ENCODE data around the gene SOX13.

The SOX13 gene

GRCh38 chr1:204065174-204065985 is 7.5 kb upstream of the SOX13 start:
- DNase-seq, result no peak

GRCh38 chr1:204065986-204066300 is 7.0 kb upstream of the SOX13 start:
- no peak for DNase-seq

GRCh38 chr1:204067935-204068334 is 5.0 kb upstream of the SOX13 start:
- DNase-seq, result no peak

- DNase-seq, result no peak
These were observed 3.0 kb upstream of the SOX13 start for GRCh38 chr1:204069887-204070286.

- DNase-seq, result no peak
These were observed 2.0 kb upstream of the SOX13 start for GRCh38 chr1:204070895-204071294.

- no peak for DNase-seq
These were observed 940 bp downstream of the SOX13 start for GRCh38 chr1:204073837-204074273.

- no peak for DNase-seq
These were observed 1.6 kb downstream of the SOX13 start for GRCh38 chr1:204074274-204075138.

- DNase-seq, result no peak
These were observed 2.2 kb downstream of the SOX13 start for GRCh38 chr1:204075139-204075521.

- DNase-seq, result no peak
These were observed 3.3 kb downstream of the SOX13 start for GRCh38 chr1:204075890-204076846.

- DNase-seq, result no peak
These were observed 4.0 kb downstream of the SOX13 start for GRCh38 chr1:204076891-204077290.

GRCh38 chr1:204077979-204078696 is 5.2 kb downstream of the SOX13 start:
- no peak for DNase-seq

- no peak for DNase-seq
These were observed 6.7 kb downstream of the SOX13 start for GRCh38 chr1:204079608-204079999.

GRCh38 chr1:204080163-204080903 is 7.4 kb downstream of the SOX13 start:
- no peak for DNase-seq

GRCh38 chr1:204081164-204081790 is 8.4 kb downstream of the SOX13 start:
- no peak for DNase-seq

GRCh38 chr1:204081791-204082513 is 9.0 kb downstream of the SOX13 start:
- no peak for DNase-seq

GRCh38 chr1:204083491-204083890 is 10.6 kb downstream of the SOX13 start:
- DNase-seq, result no peak

GRCh38 chr1:204084247-204084772 is 11.4 kb downstream of the SOX13 start:
- DNase-seq, result no peak

- no peak for DNase-seq
These were observed 13.0 kb downstream of the SOX13 start for GRCh38 chr1:204085876-204086275.

GRCh38 chr1:204087181-204087892 is 14.4 kb downstream of the SOX13 start:
- no peak for DNase-seq

Data from NK-92 treated with Interleukin-12 subunit alpha and Interleukin-12 subunit beta, amount 100 ng/mL, for 24 hours (cell line).